GM23338 (cell line): ENCODE results near the gene CD4. TPM values are rescaled to one million over a fixed set of nuclear protein-coding genes. Genes with fewer than 3 reads are reported as not detected.

Experiments
- ATAC-seq: fragments of 200-7000 bp; cut with Tn5 transposase; 3 replicates; pipeline ENCODE4 v1.9.1; 2020
- DNase-seq: peaks from one replicate; pipeline ENCODE4 v3.0.0-alpha.2; 2015; ENCODE audit warnings: low spot score
- H2AFZ ChIP-seq: fragments of 200-600 bp; sonication (generic); 2 replicates; pipeline ENCODE4 v1.8.0; 2016; ENCODE audit warnings: antibody characterized with exemption, mild to moderate bottlenecking, moderate library complexity
- H3F3A ChIP-seq: fragments of 200-600 bp; sonication (generic); replicated peaks from 2 replicates; pipeline ENCODE4 v1.8.0; 2017; ENCODE audit warnings: antibody characterized with exemption, mixed run types, low read depth
- H3K27ac ChIP-seq: fragments of 200-600 bp; sonication (generic); 2 replicates; pipeline ENCODE4 v1.6.1; 2016; ENCODE audit warnings: low read depth
- H3K27me3 ChIP-seq: fragments of 200-600 bp; sonication (generic); 2 replicates; pipeline ENCODE4 v1.8.0; 2016; ENCODE audit warnings: mild to moderate bottlenecking, mixed run types, moderate library complexity; ENCODE audit not compliant: insufficient read depth
- H3K36me3 ChIP-seq: fragments of 200-600 bp; sonication (generic); 2 replicates; pipeline ENCODE4 v1.8.0; 2016; ENCODE audit warnings: mild to moderate bottlenecking; ENCODE audit not compliant: insufficient read depth
- H3K4me1 ChIP-seq: fragments of 200-600 bp; sonication (generic); 2 replicates; pipeline ENCODE4 v1.8.0; 2016; ENCODE audit warnings: mild to moderate bottlenecking, moderate library complexity; ENCODE audit not compliant: insufficient read depth
- H3K4me2 ChIP-seq: fragments of 200-600 bp; sonication (generic); 2 replicates; pipeline ENCODE4 v1.7.1; 2017; ENCODE audit warnings: mixed run types
- H3K4me3 ChIP-seq: fragments of 200-600 bp; sonication (generic); 2 replicates; pipeline ENCODE4 v1.6.1; 2016; ENCODE audit warnings: mixed run types
- H3K79me2 ChIP-seq: fragments of 200-600 bp; sonication (generic); replicated peaks from 2 replicates; pipeline ENCODE4 v1.8.0; 2017; ENCODE audit warnings: mild to moderate bottlenecking; ENCODE audit not compliant: insufficient read depth
- H3K9me2 ChIP-seq: fragments of 200-600 bp; sonication (generic); 2 replicates; pipeline ENCODE4 v1.8.0; 2017; ENCODE audit not compliant: insufficient read depth
- H4K20me1 ChIP-seq: fragments of 200-600 bp; sonication (generic); replicated peaks from 2 replicates; pipeline ENCODE4 v1.8.0; 2017; ENCODE audit warnings: mild to moderate bottlenecking; ENCODE audit not compliant: insufficient read depth
- H3K27ac Mint-ChIP-seq: 2 replicates; pipeline ENCODE4 v1.8.0; 2020; ENCODE audit warnings: inconsistent platforms, mild to moderate bottlenecking, moderate library complexity, mixed read lengths
- H3K27me3 Mint-ChIP-seq: 3 replicates; pipeline ENCODE4 v1.8.0; 2022; ENCODE audit warnings: low read depth, mild to moderate bottlenecking, moderate library complexity, mixed read lengths, inconsistent platforms; ENCODE audit not compliant: insufficient read depth, poor library complexity
- H3K36me3 Mint-ChIP-seq: 3 replicates; pipeline ENCODE4 v1.8.0; 2021; ENCODE audit warnings: low read depth, mild to moderate bottlenecking, inconsistent platforms, moderate library complexity, mixed read lengths
- H3K4me1 Mint-ChIP-seq: 3 replicates; pipeline ENCODE4 v1.8.0; 2020; ENCODE audit warnings: mild to moderate bottlenecking, inconsistent platforms, mixed read lengths
- H3K4me3 Mint-ChIP-seq: 3 replicates; pipeline ENCODE4 v1.8.0; 2021; ENCODE audit warnings: moderate library complexity, mild to moderate bottlenecking, inconsistent platforms, mixed read lengths
- H3K9me3 Mint-ChIP-seq: 3 replicates; pipeline ENCODE4 v1.8.0; 2020; ENCODE audit warnings: moderate library complexity, mild to moderate bottlenecking, inconsistent platforms, mixed read lengths
- EZH2phosphoT487 ChIP-seq: fragments of 200-600 bp; sonication (generic); IDR thresholded peaks from one replicate; pipeline ENCODE4 v1.8.1; 2018; ENCODE audit warnings: antibody characterized with exemption; ENCODE audit not compliant: unreplicated experiment
- POLR2AphosphoS5 ChIP-seq: IDR thresholded peaks from 2 replicates; pipeline ENCODE4 v1.6.1; 2016; ENCODE audit warnings: antibody characterized with exemption, low read depth
- ZNF114 ChIP-seq: fragments of 250-450 bp; sonication (Bioruptor Pico); IDR thresholded peaks from 2 replicates; pipeline ENCODE4 v1.5.0; 2020; ENCODE audit warnings: mild to moderate bottlenecking, moderate library complexity
- ZNF331 ChIP-seq: fragments of 250-450 bp; sonication (Bioruptor Pico); IDR thresholded peaks from 2 replicates; pipeline ENCODE4 v1.5.0; 2020; ENCODE audit warnings: low read depth, mild to moderate bottlenecking, moderate library complexity
- polyA plus RNA-seq: library from polyadenylated mRNA; unstranded; fragments of >200 nt; fragmentation: Nextera tagmentation; extraction: Ambion mirVana; gene quantifications from 2 replicates; pipeline ENCODE4 v1.2.1, GENCODE V29; 2016
- total RNA-seq: library from RNA; depleted of rRNA; stranded (reverse); fragments of >200 nt; shearing (Covaris generic); gene quantifications from 2 replicates; pipeline ENCODE4 v1.2.3, GENCODE V29; 2014
- TF ChIP-seq, protein P1 (sequence below): IDR thresholded peaks from one replicate; pipeline ENCODE4 v1.6.1; 2018; ENCODE audit warnings: antibody characterized with exemption; ENCODE audit not compliant: unreplicated experiment
- TF ChIP-seq, protein P2 (sequence below), 2 experiments: fragments of 200-600 bp in 1 of 2; sonication (generic) in 1 of 2; conservative IDR thresholded peaks; 2 replicates each; pipeline versions ENCODE4 v1.5.1 to v1.6.1; 2016 to 2017; ENCODE audit warnings: antibody characterized with exemption in 2 of 2, low read depth in 2 of 2, mild to moderate bottlenecking in 2 of 2, moderate library complexity in 1 of 2
- TF ChIP-seq, protein P3 (sequence below): fragments of 250-450 bp; sonication (Bioruptor Pico); IDR thresholded peaks from 2 replicates; pipeline ENCODE4 v1.5.0; 2020; ENCODE audit warnings: mild to moderate bottlenecking, moderate library complexity

Gene CD4
- total and polyA plus RNA-seq, 2 experiments from 2014 or later: 1.5 to 2.0 TPM

DNA sequence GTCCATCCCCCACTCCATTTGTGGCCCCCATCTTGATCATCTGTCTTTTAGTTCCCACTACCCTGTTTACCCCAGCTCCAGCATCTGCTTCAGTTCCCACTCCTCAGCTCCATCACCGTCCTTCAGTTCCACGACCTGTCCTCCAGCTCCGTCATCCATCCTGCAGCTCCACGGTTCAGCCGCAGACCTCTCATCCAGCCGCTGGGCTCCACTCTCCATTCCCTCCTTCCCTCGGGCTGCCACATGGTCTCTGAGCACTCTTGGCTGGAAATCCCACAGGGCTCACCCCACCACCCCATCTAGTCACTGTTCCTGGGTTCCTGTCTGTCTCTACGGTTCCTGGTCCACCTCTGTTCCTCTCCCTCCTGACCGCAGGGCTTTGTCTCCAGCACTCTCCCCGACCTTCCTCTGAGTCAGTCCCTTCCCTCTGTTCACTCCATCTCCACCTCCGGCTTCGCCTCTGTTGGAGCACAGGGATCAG lies 35.6 kb downstream of the CD4 start:
- no peak for DNase-seq
- no peak overlapping the region for H2AFZ ChIP-seq
- no peak for TF ChIP-seq EZH2phosphoT487
- TF ChIP-seq, protein P1, sequence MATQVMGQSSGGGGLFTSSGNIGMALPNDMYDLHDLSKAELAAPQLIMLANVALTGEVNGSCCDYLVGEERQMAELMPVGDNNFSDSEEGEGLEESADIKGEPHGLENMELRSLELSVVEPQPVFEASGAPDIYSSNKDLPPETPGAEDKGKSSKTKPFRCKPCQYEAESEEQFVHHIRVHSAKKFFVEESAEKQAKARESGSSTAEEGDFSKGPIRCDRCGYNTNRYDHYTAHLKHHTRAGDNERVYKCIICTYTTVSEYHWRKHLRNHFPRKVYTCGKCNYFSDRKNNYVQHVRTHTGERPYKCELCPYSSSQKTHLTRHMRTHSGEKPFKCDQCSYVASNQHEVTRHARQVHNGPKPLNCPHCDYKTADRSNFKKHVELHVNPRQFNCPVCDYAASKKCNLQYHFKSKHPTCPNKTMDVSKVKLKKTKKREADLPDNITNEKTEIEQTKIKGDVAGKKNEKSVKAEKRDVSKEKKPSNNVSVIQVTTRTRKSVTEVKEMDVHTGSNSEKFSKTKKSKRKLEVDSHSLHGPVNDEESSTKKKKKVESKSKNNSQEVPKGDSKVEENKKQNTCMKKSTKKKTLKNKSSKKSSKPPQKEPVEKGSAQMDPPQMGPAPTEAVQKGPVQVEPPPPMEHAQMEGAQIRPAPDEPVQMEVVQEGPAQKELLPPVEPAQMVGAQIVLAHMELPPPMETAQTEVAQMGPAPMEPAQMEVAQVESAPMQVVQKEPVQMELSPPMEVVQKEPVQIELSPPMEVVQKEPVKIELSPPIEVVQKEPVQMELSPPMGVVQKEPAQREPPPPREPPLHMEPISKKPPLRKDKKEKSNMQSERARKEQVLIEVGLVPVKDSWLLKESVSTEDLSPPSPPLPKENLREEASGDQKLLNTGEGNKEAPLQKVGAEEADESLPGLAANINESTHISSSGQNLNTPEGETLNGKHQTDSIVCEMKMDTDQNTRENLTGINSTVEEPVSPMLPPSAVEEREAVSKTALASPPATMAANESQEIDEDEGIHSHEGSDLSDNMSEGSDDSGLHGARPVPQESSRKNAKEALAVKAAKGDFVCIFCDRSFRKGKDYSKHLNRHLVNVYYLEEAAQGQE: no peak
- TF ChIP-seq, protein P2, sequence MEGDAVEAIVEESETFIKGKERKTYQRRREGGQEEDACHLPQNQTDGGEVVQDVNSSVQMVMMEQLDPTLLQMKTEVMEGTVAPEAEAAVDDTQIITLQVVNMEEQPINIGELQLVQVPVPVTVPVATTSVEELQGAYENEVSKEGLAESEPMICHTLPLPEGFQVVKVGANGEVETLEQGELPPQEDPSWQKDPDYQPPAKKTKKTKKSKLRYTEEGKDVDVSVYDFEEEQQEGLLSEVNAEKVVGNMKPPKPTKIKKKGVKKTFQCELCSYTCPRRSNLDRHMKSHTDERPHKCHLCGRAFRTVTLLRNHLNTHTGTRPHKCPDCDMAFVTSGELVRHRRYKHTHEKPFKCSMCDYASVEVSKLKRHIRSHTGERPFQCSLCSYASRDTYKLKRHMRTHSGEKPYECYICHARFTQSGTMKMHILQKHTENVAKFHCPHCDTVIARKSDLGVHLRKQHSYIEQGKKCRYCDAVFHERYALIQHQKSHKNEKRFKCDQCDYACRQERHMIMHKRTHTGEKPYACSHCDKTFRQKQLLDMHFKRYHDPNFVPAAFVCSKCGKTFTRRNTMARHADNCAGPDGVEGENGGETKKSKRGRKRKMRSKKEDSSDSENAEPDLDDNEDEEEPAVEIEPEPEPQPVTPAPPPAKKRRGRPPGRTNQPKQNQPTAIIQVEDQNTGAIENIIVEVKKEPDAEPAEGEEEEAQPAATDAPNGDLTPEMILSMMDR (conservative IDR thresholded peaks at IDR 0.05; ENCODE audit: low read depth in 2 of 2): no peak
- TF ChIP-seq POLR2AphosphoS5: peak; percentile 15; the same call in 1 of the 2 replicates
- TF ChIP-seq ZNF331 (CRISPR knock-in tag): no peak
- H3K4me2 ChIP-seq: peak overlapping the region; percentile 88
- Mint-ChIP-seq H3K4me1 (peaks cover 59% of the 10 kb centered on the region), H3K4me3 (peak overlapping the region; percentile 66), H3K36me3 (peaks cover 9% of the 10 kb centered on the region; the same call in 2 of the 3 replicates), H3K27me3 (peaks cover 31% of the 10 kb centered on the region), H3K27ac (no peak overlapping the region), H3K9me3 (no peaks in the 10 kb centered on the region)
- peaks cover 5% of the 10 kb centered on the region for H3K79me2 ChIP-seq
- H3K27ac ChIP-seq: no peak overlapping the region
- peaks cover 20% of the 10 kb centered on the region for H3F3A ChIP-seq
- no peaks in the 10 kb centered on the region for H3K9me2 ChIP-seq
- ATAC-seq: no peak
- peaks cover 47% of the 10 kb centered on the region for H3K4me1 ChIP-seq
- H3K4me3 ChIP-seq: peak overlapping the region; percentile 63
- H3K27me3 ChIP-seq: peaks cover 53% of the 10 kb centered on the region
- no peaks in the 10 kb centered on the region for H3K36me3 ChIP-seq
- no peaks in the 10 kb centered on the region for H4K20me1 ChIP-seq

DNA sequence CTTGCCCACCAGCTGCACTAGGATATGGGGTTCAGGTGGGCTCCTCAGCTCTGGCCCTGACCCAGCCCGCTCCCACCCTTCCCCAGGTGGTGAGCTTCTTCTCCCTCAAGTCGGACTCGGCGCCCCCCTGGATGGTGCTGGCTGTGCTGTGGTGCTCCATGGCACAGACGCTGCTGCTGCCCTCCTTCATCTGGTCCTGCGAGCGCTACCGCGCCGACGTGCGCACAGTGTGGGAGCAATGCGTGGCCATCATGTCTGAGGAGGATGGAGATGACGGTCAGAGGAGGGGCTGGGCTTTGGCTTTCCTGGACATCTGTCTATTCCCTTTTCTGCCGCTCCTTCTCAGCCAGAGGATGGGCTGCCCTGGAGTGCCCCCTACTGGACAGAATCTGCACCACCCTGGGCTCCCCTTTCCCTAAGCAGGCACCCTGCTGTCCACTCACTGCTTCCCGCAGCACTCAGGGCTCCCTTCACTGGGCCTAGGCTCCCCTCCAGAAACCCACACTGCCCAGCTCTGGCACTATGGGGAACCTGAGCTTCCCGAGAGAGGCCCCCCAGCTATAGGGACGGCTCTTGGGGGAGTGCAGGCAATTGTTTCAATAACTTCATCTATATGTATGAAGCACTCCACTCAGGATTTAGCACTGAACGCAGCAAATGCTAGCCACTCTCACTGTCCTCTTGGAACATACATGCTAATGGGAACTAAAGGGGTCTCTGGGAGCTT lies 36.2 kb downstream of the CD4 start:
- Mint-ChIP-seq H3K9me3 (no peaks in the 10 kb centered on the region), H3K27me3 (peaks cover 30% of the 10 kb centered on the region), H3K4me3 (peak overlapping the region; percentile 66), H3K4me1 (peaks cover 57% of the 10 kb centered on the region), H3K27ac (no peak overlapping the region), H3K36me3 (peaks cover 14% of the 10 kb centered on the region)
- H3K27me3 ChIP-seq: peaks cover 46% of the 10 kb centered on the region
- no peaks in the 10 kb centered on the region for H3K9me2 ChIP-seq
- H3K4me2 ChIP-seq: peak overlapping the region; percentile 88
- H3K4me3 ChIP-seq: peak overlapping the region; percentile 63
- DNase-seq: peak; percentile 91
- peaks cover 45% of the 10 kb centered on the region for H3K4me1 ChIP-seq
- H3K79me2 ChIP-seq: peaks cover 9% of the 10 kb centered on the region
- peak; percentile 27 for ATAC-seq
- H4K20me1 ChIP-seq: no peaks in the 10 kb centered on the region
- H3K27ac ChIP-seq: no peak overlapping the region
- peaks cover 17% of the 10 kb centered on the region for H3F3A ChIP-seq
- no peaks in the 10 kb centered on the region for H3K36me3 ChIP-seq
- H2AFZ ChIP-seq: no peak overlapping the region
- TF ChIP-seq ZNF331 (CRISPR knock-in tag): no peak
- TF ChIP-seq, protein P3, sequence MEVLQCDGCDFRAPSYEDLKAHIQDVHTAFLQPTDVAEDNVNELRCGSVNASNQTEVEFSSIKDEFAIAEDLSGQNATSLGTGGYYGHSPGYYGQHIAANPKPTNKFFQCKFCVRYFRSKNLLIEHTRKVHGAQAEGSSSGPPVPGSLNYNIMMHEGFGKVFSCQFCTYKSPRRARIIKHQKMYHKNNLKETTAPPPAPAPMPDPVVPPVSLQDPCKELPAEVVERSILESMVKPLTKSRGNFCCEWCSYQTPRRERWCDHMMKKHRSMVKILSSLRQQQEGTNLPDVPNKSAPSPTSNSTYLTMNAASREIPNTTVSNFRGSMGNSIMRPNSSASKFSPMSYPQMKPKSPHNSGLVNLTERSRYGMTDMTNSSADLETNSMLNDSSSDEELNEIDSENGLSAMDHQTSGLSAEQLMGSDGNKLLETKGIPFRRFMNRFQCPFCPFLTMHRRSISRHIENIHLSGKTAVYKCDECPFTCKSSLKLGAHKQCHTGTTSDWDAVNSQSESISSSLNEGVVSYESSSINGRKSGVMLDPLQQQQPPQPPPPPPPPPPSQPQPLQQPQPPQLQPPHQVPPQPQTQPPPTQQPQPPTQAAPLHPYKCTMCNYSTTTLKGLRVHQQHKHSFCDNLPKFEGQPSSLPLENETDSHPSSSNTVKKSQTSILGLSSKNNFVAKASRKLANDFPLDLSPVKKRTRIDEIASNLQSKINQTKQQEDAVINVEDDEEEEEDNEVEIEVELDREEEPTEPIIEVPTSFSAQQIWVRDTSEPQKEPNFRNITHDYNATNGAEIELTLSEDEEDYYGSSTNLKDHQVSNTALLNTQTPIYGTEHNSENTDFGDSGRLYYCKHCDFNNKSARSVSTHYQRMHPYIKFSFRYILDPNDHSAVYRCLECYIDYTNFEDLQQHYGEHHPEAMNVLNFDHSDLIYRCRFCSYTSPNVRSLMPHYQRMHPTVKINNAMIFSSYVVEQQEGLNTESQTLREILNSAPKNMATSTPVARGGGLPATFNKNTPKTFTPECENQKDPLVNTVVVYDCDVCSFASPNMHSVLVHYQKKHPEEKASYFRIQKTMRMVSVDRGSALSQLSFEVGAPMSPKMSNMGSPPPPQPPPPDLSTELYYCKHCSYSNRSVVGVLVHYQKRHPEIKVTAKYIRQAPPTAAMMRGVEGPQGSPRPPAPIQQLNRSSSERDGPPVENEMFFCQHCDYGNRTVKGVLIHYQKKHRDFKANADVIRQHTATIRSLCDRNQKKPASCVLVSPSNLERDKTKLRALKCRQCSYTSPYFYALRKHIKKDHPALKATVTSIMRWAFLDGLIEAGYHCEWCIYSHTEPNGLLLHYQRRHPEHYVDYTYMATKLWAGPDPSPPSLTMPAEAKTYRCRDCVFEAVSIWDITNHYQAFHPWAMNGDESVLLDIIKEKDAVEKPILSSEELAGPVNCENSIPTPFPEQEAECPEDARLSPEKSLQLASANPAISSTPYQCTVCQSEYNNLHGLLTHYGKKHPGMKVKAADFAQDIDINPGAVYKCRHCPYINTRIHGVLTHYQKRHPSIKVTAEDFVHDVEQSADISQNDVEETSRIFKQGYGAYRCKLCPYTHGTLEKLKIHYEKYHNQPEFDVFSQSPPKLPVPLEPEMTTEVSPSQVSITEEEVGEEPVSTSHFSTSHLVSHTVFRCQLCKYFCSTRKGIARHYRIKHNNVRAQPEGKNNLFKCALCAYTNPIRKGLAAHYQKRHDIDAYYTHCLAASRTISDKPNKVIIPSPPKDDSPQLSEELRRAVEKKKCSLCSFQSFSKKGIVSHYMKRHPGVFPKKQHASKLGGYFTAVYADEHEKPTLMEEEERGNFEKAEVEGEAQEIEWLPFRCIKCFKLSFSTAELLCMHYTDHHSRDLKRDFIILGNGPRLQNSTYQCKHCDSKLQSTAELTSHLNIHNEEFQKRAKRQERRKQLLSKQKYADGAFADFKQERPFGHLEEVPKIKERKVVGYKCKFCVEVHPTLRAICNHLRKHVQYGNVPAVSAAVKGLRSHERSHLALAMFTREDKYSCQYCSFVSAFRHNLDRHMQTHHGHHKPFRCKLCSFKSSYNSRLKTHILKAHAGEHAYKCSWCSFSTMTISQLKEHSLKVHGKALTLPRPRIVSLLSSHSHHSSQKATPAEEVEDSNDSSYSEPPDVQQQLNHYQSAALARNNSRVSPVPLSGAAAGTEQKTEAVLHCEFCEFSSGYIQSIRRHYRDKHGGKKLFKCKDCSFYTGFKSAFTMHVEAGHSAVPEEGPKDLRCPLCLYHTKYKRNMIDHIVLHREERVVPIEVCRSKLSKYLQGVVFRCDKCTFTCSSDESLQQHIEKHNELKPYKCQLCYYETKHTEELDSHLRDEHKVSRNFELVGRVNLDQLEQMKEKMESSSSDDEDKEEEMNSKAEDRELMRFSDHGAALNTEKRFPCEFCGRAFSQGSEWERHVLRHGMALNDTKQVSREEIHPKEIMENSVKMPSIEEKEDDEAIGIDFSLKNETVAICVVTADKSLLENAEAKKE (CRISPR knock-in tag): no peak
- 0 out of 2 replicates have a peak, but pooled peaks have one; percentile 14 for TF ChIP-seq POLR2AphosphoS5
- TF ChIP-seq ZNF114: no peak
